HG02870 (cell line): ENCODE results near the gene TGM6.

Source experiments
- ATAC-seq: cut with Tn5 transposase; IDR thresholded peaks from one replicate; pipeline ENCODE4 v1.9.1; 2021; ENCODE audit warnings: mild to moderate bottlenecking, moderate library complexity; ENCODE audit not compliant: unreplicated experiment

TGM6 gene

GRCh38 chr20:2363587-2363986 is 17.1 kb upstream of the TGM6 start:
- no peak for ATAC-seq

- ATAC-seq: no peak
Observed at GRCh38 chr20:2364044-2364443, 16.7 kb upstream of the TGM6 start.

GRCh38 chr20:2365091-2365490 is 15.6 kb upstream of the TGM6 start:
- no peak for ATAC-seq

GRCh38 chr20:2365666-2366065 is 15.0 kb upstream of the TGM6 start:
- ATAC-seq: no peak

- ATAC-seq: no peak
Observed at GRCh38 chr20:2368621-2369020, 12.1 kb upstream of the TGM6 start.

- no peak for ATAC-seq
Observed at GRCh38 chr20:2373098-2373497, 7.6 kb upstream of the TGM6 start.

- no peak for ATAC-seq
Observed at GRCh38 chr20:2374346-2375125, 6.2 kb upstream of the TGM6 start.

GRCh38 chr20:2378893-2379292 is 1.8 kb upstream of the TGM6 start:
- ATAC-seq: no peak

GRCh38 chr20:2379511-2380229 is 1.0 kb upstream of the TGM6 start:
- ATAC-seq: no peak

GRCh38 chr20:2381303-2381702 is 602 bp downstream of the TGM6 start:
- ATAC-seq: no peak

- ATAC-seq: no peak
Observed at GRCh38 chr20:2382833-2383232, 2.1 kb downstream of the TGM6 start.

GRCh38 chr20:2385026-2385425 is 4.3 kb downstream of the TGM6 start:
- ATAC-seq: no peak

GRCh38 chr20:2385496-2385895 is 4.8 kb downstream of the TGM6 start:
- ATAC-seq: no peak

- ATAC-seq: no peak
Observed at GRCh38 chr20:2386516-2387179, 5.9 kb downstream of the TGM6 start.

GRCh38 chr20:2387180-2387577 is 6.5 kb downstream of the TGM6 start:
- no peak for ATAC-seq

GRCh38 chr20:2387580-2387979 is 6.9 kb downstream of the TGM6 start:
- ATAC-seq: no peak

- ATAC-seq: no peak
Observed at GRCh38 chr20:2390951-2391675, 10.4 kb downstream of the TGM6 start.

GRCh38 chr20:2394411-2395055 is 13.8 kb downstream of the TGM6 start:
- ATAC-seq: no peak

GRCh38 chr20:2395136-2395535 is 14.4 kb downstream of the TGM6 start:
- no peak for ATAC-seq

- ATAC-seq: no peak
Observed at GRCh38 chr20:2396241-2396814, 15.6 kb downstream of the TGM6 start.
